HL-60/S4 treated with phorbol 12-myristate 13-acetate at 8.2 ng/mL for 4 days and 3 days (cell line): ENCODE results near the gene TIMP3.
"Not testable (repeated sequence)": the region's sequence is repeated elsewhere in the genome, so short reads cannot be mapped to it uniquely, and the experiment has no call there.

Experiments used
- in situ Hi-C: fragments of 300-500 bp; cut with MboI; formaldehyde crosslinking; loops from 2 replicates; pipeline ENCODE4 v1.15.0; 2022; ENCODE audit warnings: low sequenced_read_pairs

The TIMP3 gene

GRCh38 chr22:32801537-32802236 lies at the start of gene TIMP3:
Gene TIMP3, plus strand, starts transcription at chr22:32801705. Its CDS starts 297 bp downstream, at chr22:32802002.
- in situ Hi-C loops, result no loop called here

GRCh38 chr22:32752326-32752725 lies 49.2 kb upstream of the TIMP3 start:
- in situ Hi-C loops, result no loop called here

GRCh38 chr22:32752816-32753520 lies 48.5 kb upstream of the TIMP3 start:
- in situ Hi-C loops, result no loop called here

- in situ Hi-C loops, result no loop called here
These were observed 47.9 kb upstream of the TIMP3 start for GRCh38 chr22:32753591-32753990.

GRCh38 chr22:32754413-32755041 lies 47.0 kb upstream of the TIMP3 start:
- in situ Hi-C loops, result no loop called here

- in situ Hi-C loops, result not testable (repeated sequence)
These were observed 44.3 kb upstream of the TIMP3 start for GRCh38 chr22:32757086-32757762.

GRCh38 chr22:32758866-32759385 lies 42.6 kb upstream of the TIMP3 start:
- in situ Hi-C loops, result no loop called here

GRCh38 chr22:32760396-32760795 lies 41.1 kb upstream of the TIMP3 start:
- in situ Hi-C loops, result no loop called here

- in situ Hi-C loops, result no loop called here
These were observed 40.7 kb upstream of the TIMP3 start for GRCh38 chr22:32760815-32761214.

GRCh38 chr22:32761251-32761903 lies 40.1 kb upstream of the TIMP3 start:
- in situ Hi-C loops, result no loop called here

GRCh38 chr22:32764330-32765131 lies 37.0 kb upstream of the TIMP3 start:
- in situ Hi-C loops, result no loop called here

- in situ Hi-C loops, result no loop called here
These were observed 36.3 kb upstream of the TIMP3 start for GRCh38 chr22:32765132-32765618.

- in situ Hi-C loops, result no loop called here
These were observed 29.7 kb upstream of the TIMP3 start for GRCh38 chr22:32771756-32772155.

GRCh38 chr22:32775957-32776356 lies 25.5 kb upstream of the TIMP3 start:
- in situ Hi-C loops, result loop anchor here (25.0 kb wide), 1 partner anchor 239 kb away; no protein-coding TSS in a partner anchor

- in situ Hi-C loops, result loop anchor here (25.0 kb wide), 1 partner anchor 239 kb away; no protein-coding TSS in a partner anchor
These were observed 25.1 kb upstream of the TIMP3 start for GRCh38 chr22:32776397-32776796.

- in situ Hi-C loops, result loop anchor here (25.0 kb wide), 1 partner anchor 240 kb away; no protein-coding TSS in a partner anchor
These were observed 24.7 kb upstream of the TIMP3 start for GRCh38 chr22:32776802-32777201.

GRCh38 chr22:32777987-32778386 lies 23.5 kb upstream of the TIMP3 start:
- in situ Hi-C loops, result loop anchor here (25.0 kb wide), 1 partner anchor 241 kb away; no protein-coding TSS in a partner anchor

GRCh38 chr22:32780726-32781310 lies 20.7 kb upstream of the TIMP3 start:
- in situ Hi-C loops, result loop anchor here (25.0 kb wide), 1 partner anchor 244 kb away; no protein-coding TSS in a partner anchor

GRCh38 chr22:32781695-32782094 lies 19.8 kb upstream of the TIMP3 start:
- in situ Hi-C loops, result loop anchor here (25.0 kb wide), 1 partner anchor 244 kb away; no protein-coding TSS in a partner anchor
